Stimulated activated CD8-positive, alpha-beta memory T cell treated with anti-CD3 and anti-CD28 coated beads, Interleukin-15, amount 100 ng/mL, for 1 hour (primary cell): Measurements from ENCODE around the gene PTPN14.

ENCODE experiments used
- DNase-seq: peaks from one replicate; pipeline ENCODE4 v3.0.0-alpha.2; 2020; ENCODE audit warnings: low read depth

PTPN14 gene

GRCh38 chr1:214425716-214426425 is 125.5 kb downstream of the PTPN14 start:
- no peak for DNase-seq

- no peak for DNase-seq
These were observed 126.3 kb downstream of the PTPN14 start for GRCh38 chr1:214425101-214425500.

GRCh38 chr1:214423045-214423444 is 128.4 kb downstream of the PTPN14 start:
- no peak for DNase-seq

GRCh38 chr1:214422137-214422671 is 129.2 kb downstream of the PTPN14 start:
- no peak for DNase-seq

GRCh38 chr1:214420833-214421232 is 130.6 kb downstream of the PTPN14 start:
- no peak for DNase-seq

- DNase-seq, result no peak
These were observed 131.1 kb downstream of the PTPN14 start for GRCh38 chr1:214420341-214420740.

GRCh38 chr1:214419650-214420049 is 131.8 kb downstream of the PTPN14 start:
- no peak for DNase-seq

- DNase-seq, result no peak
These were observed 133.0 kb downstream of the PTPN14 start for GRCh38 chr1:214418391-214418790.

- DNase-seq, result no peak
These were observed 133.7 kb downstream of the PTPN14 start for GRCh38 chr1:214417545-214418210.

- no peak for DNase-seq
These were observed 134.5 kb downstream of the PTPN14 start for GRCh38 chr1:214416858-214417257.

GRCh38 chr1:214416417-214416816 is 135.0 kb downstream of the PTPN14 start:
- no peak for DNase-seq

GRCh38 chr1:214415131-214415530 is 136.3 kb downstream of the PTPN14 start:
- no peak for DNase-seq

- DNase-seq, result no peak
These were observed 136.7 kb downstream of the PTPN14 start for GRCh38 chr1:214414691-214415090.

GRCh38 chr1:214413315-214413714 is 138.1 kb downstream of the PTPN14 start:
- DNase-seq, result no peak

- no peak for DNase-seq
These were observed 146.7 kb downstream of the PTPN14 start for GRCh38 chr1:214404571-214405213.

GRCh38 chr1:214404154-214404553 is 147.2 kb downstream of the PTPN14 start:
- DNase-seq, result no peak

- DNase-seq, result no peak
These were observed 148.0 kb downstream of the PTPN14 start for GRCh38 chr1:214403431-214403830.

GRCh38 chr1:214402613-214403083 is 148.8 kb downstream of the PTPN14 start:
- no peak for DNase-seq

GRCh38 chr1:214401666-214402065 is 149.7 kb downstream of the PTPN14 start:
- DNase-seq, result no peak

GRCh38 chr1:214400131-214400530 is 151.3 kb downstream of the PTPN14 start:
- DNase-seq, result no peak

- no peak for DNase-seq
These were observed 152.9 kb downstream of the PTPN14 start for GRCh38 chr1:214398490-214398889.

GRCh38 chr1:214397497-214397896 is 153.9 kb downstream of the PTPN14 start:
- DNase-seq, result no peak

GRCh38 chr1:214396330-214396729 is 155.1 kb downstream of the PTPN14 start:
- no peak for DNase-seq
